B cell (primary cell): ENCODE results near the gene ANKRD65. TPM values are rescaled to one million over a fixed set of nuclear protein-coding genes. Genes with fewer than 3 reads are reported as not detected.

Experiments used
- ATAC-seq: fragments of 200-7000 bp; cut with Tn5 transposase; one replicate; pipeline ENCODE4 v1.10.0; 2021; ENCODE audit warnings: low read depth, mild to moderate bottlenecking, moderate number of reproducible peaks, moderate library complexity
- CTCF ChIA-PET: fragments of 350-600 bp; sonication (Branson Sonifier 250); formaldehyde crosslinking; loops from one replicate; lab custom pipeline; 2021; ENCODE audit warnings: antibody characterized with exemption, inconsistent platforms; lab: Charles Lee
- POLR2A ChIA-PET: fragments of 350-600 bp; sonication (Branson Sonifier 250); formaldehyde crosslinking; loops from one replicate; lab custom pipeline; 2021; ENCODE audit warnings: antibody characterized with exemption; lab: Charles Lee
- DNase-seq: peaks from one replicate; pipeline ENCODE4 v3.0.0; 2013
- H2AFZ ChIP-seq: 2 replicates; pipeline ENCODE4 v1.6.1; 2012; ENCODE audit warnings: mild to moderate bottlenecking, low read depth, low read length; ENCODE audit not compliant: insufficient read depth, poor library complexity, severe bottlenecking
- H3K27ac ChIP-seq, 2 donors: 1 replicate in 1 of 2; 2 replicates in 1 of 2; pipeline ENCODE4 v1.5.1; 2012 to 2013; ENCODE audit warnings: low read length in 2 of 2, mild to moderate bottlenecking in 2 of 2, moderate library complexity in 1 of 2
- H3K27me3 ChIP-seq, 4 experiments: fragments of 200-600 bp in 1 of 4; sonication (generic) in 1 of 4; replicated peaks in 1 of 4; 1 replicate in 2 of 4; 2 replicates in 2 of 4; pipeline versions ENCODE4 v1.6.1 to v1.7.0; 2013 to 2016; ENCODE audit warnings: low read length in 3 of 4, mild to moderate bottlenecking in 2 of 4, mixed read lengths in 1 of 4, moderate library complexity in 1 of 4; ENCODE audit not compliant: insufficient read depth in 4 of 4, control insufficient read depth in 3 of 4; ENCODE audit errors: control extremely low read depth in 1 of 4
- H3K36me3 ChIP-seq, 2 experiments: replicated peaks in 1 of 2; 1 replicate in 1 of 2; 2 replicates in 1 of 2; pipeline versions ENCODE4 v1.6.1 to v1.7.1; 2013; ENCODE audit warnings: low read length in 1 of 2; ENCODE audit not compliant: insufficient read depth in 2 of 2, control insufficient read depth in 1 of 2; ENCODE audit errors: control extremely low read depth in 1 of 2, extremely low read depth in 1 of 2
- H3K4me1 ChIP-seq, 2 donors: fragments of 200-600 bp in 1 of 2; sonication (generic) in 1 of 2; 1 replicate in 1 of 2; 2 replicates in 1 of 2; pipeline versions ENCODE4 v1.5.1 to v1.6.1; 2013 to 2017; ENCODE audit warnings: low read length in 2 of 2; ENCODE audit not compliant: control insufficient read depth in 2 of 2, insufficient read depth in 2 of 2
- H3K4me2 ChIP-seq: replicated peaks from 2 replicates; pipeline ENCODE3; 2012; ENCODE audit warnings: mild to moderate bottlenecking, low read depth, low read length; ENCODE audit not compliant: poor library complexity, severe bottlenecking
- H3K4me3 ChIP-seq, 5 experiments: fragments of 200-600 bp in 1 of 5; sonication (generic) in 1 of 5; 1 replicate in 3 of 5; 2 replicates in 2 of 5; pipeline versions ENCODE4 v1.5.1 to v1.7.0; 2011 to 2016; ENCODE audit warnings: low read length in 4 of 5, mild to moderate bottlenecking in 4 of 5, low read depth in 2 of 5, control low read depth in 1 of 5, moderate library complexity in 1 of 5; ENCODE audit not compliant: insufficient read depth in 1 of 5; ENCODE audit errors: control extremely low read depth in 1 of 5, extremely low read depth in 1 of 5
- H3K79me2 ChIP-seq: fragments of 200-600 bp; sonication (generic); one replicate; pipeline ENCODE4 v1.6.0; 2016; ENCODE audit warnings: low read length; ENCODE audit not compliant: control insufficient read depth, insufficient read depth
- H3K9ac ChIP-seq: fragments of 200-600 bp; sonication (generic); 2 replicates; pipeline ENCODE4 v1.6.1; 2017; ENCODE audit warnings: mild to moderate bottlenecking, low read length, moderate library complexity
- H3K9me3 ChIP-seq, 3 donors: one replicate each; pipeline versions ENCODE4 v1.6.1 to v1.7.1; 2013; ENCODE audit warnings: low read length in 2 of 3; ENCODE audit not compliant: control insufficient read depth in 2 of 3, insufficient read depth in 1 of 3; ENCODE audit errors: control extremely low read depth in 1 of 3
- H4K20me1 ChIP-seq: 2 replicates; pipeline ENCODE4 v1.6.0; 2012; ENCODE audit warnings: mild to moderate bottlenecking, low read length; ENCODE audit not compliant: insufficient read depth, control insufficient read depth, poor library complexity, severe bottlenecking
- H3K27ac Mint-ChIP-seq: one replicate; pipeline ENCODE4 v1.8.0; 2021; ENCODE audit warnings: mixed read lengths
- H3K27me3 Mint-ChIP-seq: one replicate; pipeline ENCODE4 v1.8.0; 2021; ENCODE audit warnings: mixed read lengths
- H3K4me1 Mint-ChIP-seq: one replicate; pipeline ENCODE4 v1.8.0; 2021; ENCODE audit warnings: mixed read lengths
- H3K4me3 Mint-ChIP-seq: one replicate; pipeline ENCODE4 v1.8.0; 2021; ENCODE audit warnings: mixed read lengths
- H3K9me3 Mint-ChIP-seq: one replicate; pipeline ENCODE4 v1.8.0; 2022; ENCODE audit warnings: mixed read lengths; ENCODE audit not compliant: insufficient read depth
- EZH2 ChIP-seq: IDR thresholded peaks from 2 replicates; pipeline ENCODE4 v1.6.1; 2012; ENCODE audit warnings: borderline replicate concordance, low read depth, mild to moderate bottlenecking, moderate library complexity, low read length; ENCODE audit not compliant: insufficient read depth, poor library complexity, severe bottlenecking
- WGBS: methylation state at CpG from one replicate; pipeline ENCODE4 v1.1.5; 2013; ENCODE audit warnings: missing lambda C conversion rate; ENCODE audit not compliant: insufficient coverage; 5-methylcytosine and 5-hydroxymethylcytosine counted together
- intact Hi-C: fragments of 100-400 bp; cut with micrococcal nuclease; formaldehyde crosslinking; loops from one replicate; pipeline ENCODE4 v1.10.0; 2022
- polyA plus RNA-seq: library from polyadenylated mRNA; depleted of rRNA; stranded (reverse); fragments of >200 nt; gene quantifications from 2 replicates; pipeline ENCODE4 v1.2.3, GENCODE V29; 2012
- total RNA-seq, 2 donors: library from RNA; stranded (reverse); fragments of 120-200 nt in 1 of 2; gene quantifications; 1 replicate in 1 of 2; 2 replicates in 1 of 2; pipeline versions ENCODE4 v1.2.3 to v1.2.4, GENCODE V29; 2013 to 2022
- TF ChIP-seq, protein P1 (sequence below): fragments of 200-600 bp; IDR thresholded peaks from one replicate; pipeline ENCODE4 v1.8.0; 2022; ENCODE audit warnings: antibody characterized with exemption, mild to moderate bottlenecking

ANKRD65 gene
- total and polyA plus RNA-seq, 2 donors (not counting 1 experiment from before 2014, with no cell fraction given), result 0.12 TPM; not detected in 1

DNA sequence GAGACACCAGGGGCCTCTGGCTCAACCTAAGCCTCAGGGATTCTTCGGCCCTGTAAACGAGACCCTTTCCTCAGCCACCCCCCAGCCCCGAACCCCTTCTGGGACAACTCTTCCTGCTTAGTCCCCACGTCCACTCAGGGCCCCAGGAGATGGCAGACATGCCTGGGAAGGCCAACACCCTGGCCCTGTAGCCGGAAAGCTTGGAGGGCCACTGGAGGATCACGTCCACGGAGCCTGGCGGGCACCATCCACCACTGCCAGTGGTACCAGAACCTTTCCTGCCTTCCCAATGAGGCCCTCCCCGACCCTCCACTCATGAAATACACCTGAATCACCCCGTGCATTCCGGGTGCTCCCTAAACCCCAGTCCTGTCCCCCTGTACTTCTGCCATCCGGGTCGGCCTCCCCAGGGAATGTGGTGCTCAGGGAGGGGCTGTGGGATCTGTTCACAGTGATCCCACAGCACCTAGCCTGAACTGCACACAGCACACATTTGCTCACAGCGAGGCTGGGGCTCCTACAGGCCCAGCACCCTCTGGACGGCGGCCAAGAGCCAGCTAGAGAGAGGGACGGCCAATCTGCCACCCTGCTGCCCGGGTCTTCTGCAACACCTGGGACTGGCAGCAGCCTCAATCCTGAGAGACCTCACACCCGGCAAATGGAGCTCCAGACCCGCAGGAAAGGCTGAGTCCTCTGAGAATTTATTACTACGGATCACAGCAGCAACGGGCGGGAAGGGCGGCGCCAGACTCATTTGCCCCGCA, 47.8 kb downstream of the ANKRD65 start:
- DNase-seq (no peak), ATAC-seq (no peak)
- Histone ChIP-seq H3K36me3 (peaks cover 0 to 10% of the 10 kb centered on the region in 2 experiments), H3K9me3 (peaks cover 0 to 3% (median 0%) of the 10 kb centered on the region in 3 donors), H4K20me1 (peaks cover 21% of the 10 kb centered on the region), H3K4me2 (peak overlapping the region; percentile 84), H2AFZ (no peak overlapping the region), H3K4me3 (no peak overlapping the region), H3K9ac (no peak overlapping the region), H3K27me3 (no peaks in the 10 kb centered on the region), H3K79me2 (peaks cover 15% of the 10 kb centered on the region), H3K27ac (no peak overlapping the region), H3K4me1 (peaks cover 19 to 37% of the 10 kb centered on the region in 2 donors)
- WGBS, result 96% methylated on average over 22 of the region's 26 CpGs
- Mint-ChIP-seq H3K27me3 (no peaks in the 10 kb centered on the region), H3K9me3 (no peaks in the 10 kb centered on the region), H3K4me1 (peaks cover 11% of the 10 kb centered on the region), H3K4me3 (peak overlapping the region; percentile 84), H3K27ac (peak overlapping the region; percentile 53)
- TF ChIP-seq, protein P1, sequence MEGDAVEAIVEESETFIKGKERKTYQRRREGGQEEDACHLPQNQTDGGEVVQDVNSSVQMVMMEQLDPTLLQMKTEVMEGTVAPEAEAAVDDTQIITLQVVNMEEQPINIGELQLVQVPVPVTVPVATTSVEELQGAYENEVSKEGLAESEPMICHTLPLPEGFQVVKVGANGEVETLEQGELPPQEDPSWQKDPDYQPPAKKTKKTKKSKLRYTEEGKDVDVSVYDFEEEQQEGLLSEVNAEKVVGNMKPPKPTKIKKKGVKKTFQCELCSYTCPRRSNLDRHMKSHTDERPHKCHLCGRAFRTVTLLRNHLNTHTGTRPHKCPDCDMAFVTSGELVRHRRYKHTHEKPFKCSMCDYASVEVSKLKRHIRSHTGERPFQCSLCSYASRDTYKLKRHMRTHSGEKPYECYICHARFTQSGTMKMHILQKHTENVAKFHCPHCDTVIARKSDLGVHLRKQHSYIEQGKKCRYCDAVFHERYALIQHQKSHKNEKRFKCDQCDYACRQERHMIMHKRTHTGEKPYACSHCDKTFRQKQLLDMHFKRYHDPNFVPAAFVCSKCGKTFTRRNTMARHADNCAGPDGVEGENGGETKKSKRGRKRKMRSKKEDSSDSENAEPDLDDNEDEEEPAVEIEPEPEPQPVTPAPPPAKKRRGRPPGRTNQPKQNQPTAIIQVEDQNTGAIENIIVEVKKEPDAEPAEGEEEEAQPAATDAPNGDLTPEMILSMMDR, result no peak
- no peak for TF ChIP-seq EZH2
- intact Hi-C loops, result no loop called here
- ChIA-PET CTCF (interaction anchor here (0.6 to 3.2 kb wide), 10 partner anchors 23 to 388 kb away, joined by 3 to 16 read pairs (median 4); partner anchors contain the start of gene CCNL2), POLR2A (interaction anchor here (0.6 to 1.0 kb wide), 2 partner anchors 26 to 30 kb away, joined by 3 read pairs; partner anchors contain the start of gene CCNL2)
